MM.1S (cell line): ENCODE measurements around the gene TBC1D14.
"Not testable (repeated sequence)": the region's sequence is repeated elsewhere in the genome, so short reads cannot be mapped to it uniquely, and the experiment has no call there.

Experiments used
- DNase-seq: peaks from one replicate; pipeline ENCODE4 v3.0.0-alpha.2; 2015
- H2AFZ ChIP-seq: fragments of 300-600 bp; sonication (generic); 2 replicates; pipeline ENCODE4 v1.6.0; 2016; ENCODE audit warnings: antibody characterized with exemption, low read length
- H3F3A ChIP-seq: fragments of 300-600 bp; sonication (generic); 2 replicates; pipeline ENCODE4 v1.6.1; 2016; ENCODE audit warnings: mild to moderate bottlenecking, antibody characterized with exemption, low read length, moderate library complexity, mixed read lengths; ENCODE audit not compliant: insufficient read depth
- H3K27ac ChIP-seq: fragments of 300-600 bp; sonication (generic); 2 replicates; pipeline ENCODE4 v1.5.1; 2016; ENCODE audit warnings: mild to moderate bottlenecking, low read length
- H3K27me3 ChIP-seq: fragments of 300-600 bp; sonication (generic); replicated peaks from 2 replicates; pipeline ENCODE4 v1.6.0; 2016; ENCODE audit warnings: low read length; ENCODE audit not compliant: insufficient read depth
- H3K36me3 ChIP-seq: fragments of 300-600 bp; sonication (generic); replicated peaks from 2 replicates; pipeline ENCODE4 v1.6.1; 2016; ENCODE audit warnings: mild to moderate bottlenecking, low read length, mixed read lengths; ENCODE audit not compliant: insufficient read depth
- H3K4me1 ChIP-seq: fragments of 300-600 bp; sonication (generic); 2 replicates; pipeline ENCODE4 v1.6.1; 2016; ENCODE audit warnings: low read length, mixed read lengths
- H3K4me2 ChIP-seq: fragments of 300-600 bp; sonication (generic); 2 replicates; pipeline ENCODE4 v1.6.0; 2016; ENCODE audit warnings: low read depth, low read length
- H3K4me3 ChIP-seq: fragments of 300-600 bp; sonication (generic); 2 replicates; pipeline ENCODE4 v1.5.1; 2016; ENCODE audit warnings: low read length, mixed read lengths
- H3K79me2 ChIP-seq: fragments of 300-600 bp; sonication (generic); 2 replicates; pipeline ENCODE4 v1.6.1; 2016; ENCODE audit warnings: mixed run types, low read length, mixed read lengths
- H3K9ac ChIP-seq: fragments of 300-600 bp; sonication (generic); 2 replicates; pipeline ENCODE4 v1.6.1; 2016; ENCODE audit warnings: low read length, mixed read lengths
- H3K9me2 ChIP-seq: fragments of 300-600 bp; sonication (generic); replicated peaks from 2 replicates; pipeline ENCODE4 v1.6.1; 2016; ENCODE audit warnings: mild to moderate bottlenecking, low read length, mixed read lengths; ENCODE audit not compliant: insufficient read depth
- H3K9me3 ChIP-seq: fragments of 300-600 bp; sonication (generic); replicated peaks from 2 replicates; pipeline ENCODE4 v1.6.1; 2016; ENCODE audit warnings: mild to moderate bottlenecking, low read length, mixed read lengths; ENCODE audit not compliant: insufficient read depth
- H4K20me1 ChIP-seq: fragments of 300-600 bp; sonication (generic); 2 replicates; pipeline ENCODE4 v1.6.1; 2016; ENCODE audit warnings: mild to moderate bottlenecking, low read length, moderate library complexity, mixed read lengths; ENCODE audit not compliant: insufficient read depth
- CTCF ChIP-seq: fragments of 300-600 bp; sonication (generic); IDR thresholded peaks from 2 replicates; pipeline ENCODE4 v1.5.1; 2016; ENCODE audit warnings: antibody characterized with exemption, low read length, mixed read lengths
- EZH2 ChIP-seq: fragments of 300-600 bp; sonication (generic); optimal IDR thresholded peaks from 2 replicates; pipeline ENCODE3; 2017; ENCODE audit warnings: low read depth, mild to moderate bottlenecking, antibody characterized with exemption, low read length, mixed read lengths
- EZH2phosphoT487 ChIP-seq: fragments of 300-600 bp; sonication (generic); IDR thresholded peaks from 2 replicates; pipeline ENCODE4 v1.6.1; 2018; ENCODE audit warnings: antibody characterized with exemption, low read length

Gene TBC1D14

GRCh38 chr4:6901669-6902317 is 7.8 kb upstream of the TBC1D14 start:
- Histone ChIP-seq H3K79me2 (no peaks in the 10 kb centered on the region), H3K9ac (no peak overlapping the region)

GRCh38 chr4:6902318-6903042 is 7.1 kb upstream of the TBC1D14 start:
- no peaks in the 10 kb centered on the region for H3K9me2 ChIP-seq
- no peaks in the 10 kb centered on the region for H3F3A ChIP-seq
- H2AFZ ChIP-seq: no peak overlapping the region
- TF ChIP-seq EZH2 (no peak), EZH2phosphoT487 (no peak), CTCF (no peak)
- no peaks in the 10 kb centered on the region for H3K27me3 ChIP-seq
- H3K27ac ChIP-seq: no peak overlapping the region
- no peak overlapping the region for H3K9ac ChIP-seq
- no peaks in the 10 kb centered on the region for H3K36me3 ChIP-seq
- H3K4me3 ChIP-seq: no peak overlapping the region
- DNase-seq: no peak
- H3K9me3 ChIP-seq: no peaks in the 10 kb centered on the region
- no peaks in the 10 kb centered on the region for H3K79me2 ChIP-seq
- H3K4me1 ChIP-seq: no peaks in the 10 kb centered on the region
- no peaks in the 10 kb centered on the region for H4K20me1 ChIP-seq
- no peak overlapping the region for H3K4me2 ChIP-seq

More at GRCh38 chr4:6901669-6902317, 7.8 kb upstream of the TBC1D14 start:
- Histone ChIP-seq H3K9me2 (no peaks in the 10 kb centered on the region), H3K27ac (no peak overlapping the region), H3K27me3 (no peaks in the 10 kb centered on the region), H4K20me1 (no peaks in the 10 kb centered on the region), H3K4me3 (no peak overlapping the region), H3K4me2 (no peak overlapping the region), H3F3A (no peaks in the 10 kb centered on the region), H3K4me1 (no peaks in the 10 kb centered on the region), H3K9me3 (no peaks in the 10 kb centered on the region), H3K36me3 (no peaks in the 10 kb centered on the region), H2AFZ (no peak overlapping the region)
- no peak for TF ChIP-seq EZH2phosphoT487
- TF ChIP-seq CTCF: no peak
- TF ChIP-seq EZH2: no peak
- DNase-seq: no peak

- peaks cover 11% of the 10 kb centered on the region; the same call in 1 of the 2 replicates for H3K4me1 ChIP-seq
- TF ChIP-seq EZH2phosphoT487: no peak
- TF ChIP-seq CTCF: no peak
- TF ChIP-seq EZH2: no peak
- no peak for DNase-seq
Measured at GRCh38 chr4:6905516-6906445, 3.8 kb upstream of the TBC1D14 start.

GRCh38 chr4:6906486-6906885 is 3.1 kb upstream of the TBC1D14 start:
- DNase-seq, H3K36me3 ChIP-seq, H3K27ac ChIP-seq, H4K20me1 ChIP-seq, H3F3A ChIP-seq, H3K9me2 ChIP-seq, H3K9me3 ChIP-seq, H3K4me2 ChIP-seq, H3K4me3 ChIP-seq, H3K27me3 ChIP-seq, H3K9ac ChIP-seq, H2AFZ ChIP-seq: not testable (repeated sequence)
- peaks cover 11% of the 10 kb centered on the region; the same call in 1 of the 2 replicates for H3K4me1 ChIP-seq
- peaks cover 14% of the 10 kb centered on the region for H3K79me2 ChIP-seq

More at GRCh38 chr4:6905516-6906445, 3.8 kb upstream of the TBC1D14 start:
- Histone ChIP-seq H3K4me2 (no peak overlapping the region), H3K27me3 (no peaks in the 10 kb centered on the region), H3K9me2 (no peaks in the 10 kb centered on the region), H3F3A (no peaks in the 10 kb centered on the region), H4K20me1 (no peaks in the 10 kb centered on the region), H2AFZ (no peak overlapping the region), H3K9ac (no peak overlapping the region), H3K4me3 (no peak overlapping the region), H3K27ac (no peak overlapping the region), H3K36me3 (no peaks in the 10 kb centered on the region), H3K9me3 (no peaks in the 10 kb centered on the region), H3K79me2 (peaks cover 8% of the 10 kb centered on the region)
